Measurements from ENCODE around the gene CHIA. TPM values are rescaled to one million over a fixed set of nuclear protein-coding genes. Genes with fewer than 3 reads are reported as not detected.

Gene CHIA
- 6.3 TPM for total RNA-seq
- long read RNA-seq, result 0 reads

DNA sequence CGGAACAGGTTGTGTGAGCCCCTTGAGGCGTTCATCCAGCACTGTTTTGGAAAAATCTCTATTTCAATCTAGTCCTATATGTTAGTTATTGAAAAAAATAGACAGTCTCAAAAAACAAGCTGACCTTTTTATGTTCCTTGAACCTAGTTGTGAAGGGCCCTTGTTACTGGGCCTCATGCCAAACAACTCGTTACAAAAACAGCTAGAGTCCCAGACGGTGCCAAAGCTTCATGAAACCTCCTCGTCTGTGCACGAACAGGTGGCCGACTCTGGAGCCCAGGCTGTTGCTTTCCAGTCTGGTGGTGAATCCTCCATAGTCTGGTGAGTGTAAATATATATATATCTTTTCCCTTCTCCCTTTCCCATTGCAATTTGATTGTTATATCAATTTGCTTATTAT is at the start of gene CHIA:
TSS of gene CHIA (plus strand) at position 222 of the 400 bp plus-strand sequence. CDS start 19,617 bp downstream, outside the sequence.
- intact Hi-C loops (cut with DNase I), result no loop called here
- Histone ChIP-seq H3K4me1 (no peaks in the 10 kb centered on the region), H3K27ac (no peak within 1 kb of the TSS), H3K36me3 (no peaks in the 10 kb centered on the region), H3K4me3 (no peak within 1 kb of the TSS), H3K27me3 (no peaks in the 10 kb centered on the region), H3K9me3 (no peaks in the 10 kb centered on the region)
- DNase-seq (no peak), ATAC-seq (peak; percentile 63)
- TF ChIP-seq CTCF (IDR thresholded peaks at IDR 0.05), result no peak

DNA sequence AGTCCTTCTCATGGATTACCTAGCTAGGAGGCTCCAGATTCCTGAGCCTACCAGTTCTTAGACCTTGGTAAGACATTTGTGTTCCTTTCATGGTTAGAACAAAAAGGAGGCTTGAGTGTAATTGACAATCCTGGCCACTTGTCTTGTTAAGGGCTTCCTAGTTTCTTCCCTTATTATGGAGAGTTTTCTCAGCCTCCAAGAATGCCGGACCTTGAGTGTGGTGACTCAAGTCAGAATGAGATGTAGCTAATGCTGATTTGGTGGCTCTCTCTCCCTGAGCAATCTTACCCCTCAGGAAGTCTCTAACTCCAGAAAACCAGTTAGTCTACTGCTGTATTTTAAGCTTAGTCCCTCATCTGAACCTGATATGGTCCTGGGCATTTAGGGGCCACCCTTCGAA is 48.9 kb upstream of the CHIA start:
- no peak overlapping the region for H3K4me3 ChIP-seq
- no peak for ATAC-seq

GRCh38 chr1:111242805-111243523 is 47.7 kb upstream of the CHIA start:
- DNase-seq (no peak), ATAC-seq (no peak)
- Histone ChIP-seq H3K36me3 (no peaks in the 10 kb centered on the region), H3K4me1 (no peaks in the 10 kb centered on the region), H3K27me3 (no peaks in the 10 kb centered on the region), H3K4me3 (no peak overlapping the region), H3K9me3 (no peaks in the 10 kb centered on the region), H3K27ac (no peak overlapping the region)
- intact Hi-C loops (cut with DNase I), result no loop called here
- TF ChIP-seq CTCF (IDR thresholded peaks at IDR 0.05), result no peak

More for the DNA sequence above, 48.9 kb upstream of the CHIA start:
- intact Hi-C loops (cut with DNase I), result no loop called here
- H3K36me3 ChIP-seq, result no peaks in the 10 kb centered on the region
- no peak overlapping the region for H3K27ac ChIP-seq
- DNase-seq, result no peak
- no peaks in the 10 kb centered on the region for H3K4me1 ChIP-seq
- no peaks in the 10 kb centered on the region for H3K9me3 ChIP-seq
- TF ChIP-seq CTCF (IDR thresholded peaks at IDR 0.05), result no peak
- H3K27me3 ChIP-seq, result no peaks in the 10 kb centered on the region

GRCh38 chr1:111247125-111247838 is 43.4 kb upstream of the CHIA start:
- Histone ChIP-seq H3K27ac (no peak overlapping the region), H3K4me1 (no peaks in the 10 kb centered on the region), H3K27me3 (no peaks in the 10 kb centered on the region), H3K4me3 (no peak overlapping the region), H3K9me3 (no peaks in the 10 kb centered on the region), H3K36me3 (no peaks in the 10 kb centered on the region)
- ATAC-seq, result no peak
- DNase-seq, result no peak
- TF ChIP-seq CTCF (IDR thresholded peaks at IDR 0.05), result no peak
- intact Hi-C loops (cut with DNase I), result no loop called here

- Histone ChIP-seq H3K27ac (no peak overlapping the region), H3K4me3 (no peak overlapping the region), H3K27me3 (no peaks in the 10 kb centered on the region), H3K9me3 (no peaks in the 10 kb centered on the region), H3K4me1 (no peaks in the 10 kb centered on the region), H3K36me3 (no peaks in the 10 kb centered on the region)
- ATAC-seq (no peak), DNase-seq (no peak)
- intact Hi-C loops (cut with DNase I), result no loop called here
- no peak for TF ChIP-seq CTCF (IDR thresholded peaks at IDR 0.05)
These were observed 40.7 kb upstream of the CHIA start for GRCh38 chr1:111249960-111250359.
